Activated T-helper 17 cell treated with anti-CD3 and anti-CD28 coated beads, Interleukin-2, amount 50 U/mL, for 72 hours (primary cell): ENCODE results near the gene PNKP. TPM values are rescaled to one million over a fixed set of nuclear protein-coding genes. Genes with fewer than 3 reads are reported as not detected.

Experiments used
- ATAC-seq: fragments of 150-1000 bp; cut with Tn5 transposase; replicated peaks from 2 replicates; pipeline ENCODE4 v1.10.0; 2021; ENCODE audit warnings: mild to moderate bottlenecking, moderate library complexity
- H3K27ac Mint-ChIP-seq: one replicate; pipeline ENCODE4 v1.8.0; 2022; ENCODE audit warnings: mixed read lengths
- H3K27me3 Mint-ChIP-seq: one replicate; pipeline ENCODE4 v1.8.0; 2022; ENCODE audit warnings: mixed read lengths
- H3K36me3 Mint-ChIP-seq: one replicate; pipeline ENCODE4 v1.8.0; 2022; ENCODE audit warnings: low read depth, mild to moderate bottlenecking, mixed read lengths
- H3K4me1 Mint-ChIP-seq: one replicate; pipeline ENCODE4 v1.8.0; 2022; ENCODE audit warnings: mixed read lengths
- H3K4me3 Mint-ChIP-seq: one replicate; pipeline ENCODE4 v1.8.0; 2022; ENCODE audit warnings: mild to moderate bottlenecking, mixed read lengths
- H3K9me3 Mint-ChIP-seq: one replicate; pipeline ENCODE4 v1.8.0; 2022; ENCODE audit warnings: mixed read lengths
- total RNA-seq, 2 donors: library from RNA; stranded (reverse); gene quantifications; one replicate each; pipeline ENCODE4 v1.2.3, GENCODE V29; 2022

The PNKP gene
- total RNA-seq, 2 donors from 2014 or later, result 100 to 111 TPM

- Mint-ChIP-seq H3K9me3 (no peaks in the 10 kb centered on the region), H3K4me1 (peaks cover 28% of the 10 kb centered on the region), H3K27ac (peak overlapping the region; percentile 87), H3K36me3 (peaks cover 42% of the 10 kb centered on the region), H3K4me3 (peak overlapping the region; percentile 87), H3K27me3 (no peaks in the 10 kb centered on the region)
- ATAC-seq, result no peak
Observed at GRCh38 chr19:49852631-49853126, 14.7 kb downstream of the PNKP start.

- Mint-ChIP-seq H3K4me1 (peaks cover 28% of the 10 kb centered on the region), H3K27ac (peak overlapping the region; percentile 87), H3K36me3 (peaks cover 35% of the 10 kb centered on the region), H3K27me3 (no peaks in the 10 kb centered on the region), H3K9me3 (no peaks in the 10 kb centered on the region), H3K4me3 (peak overlapping the region; percentile 87)
- ATAC-seq, result no peak
Observed at GRCh38 chr19:49851456-49852259, 15.7 kb downstream of the PNKP start.

- no peaks in the 10 kb centered on the region for H3K27me3 Mint-ChIP-seq
- peak within 1 kb of the TSS; percentile 88 for H3K27ac Mint-ChIP-seq
- ATAC-seq, result peak; percentile 92
- peaks cover 28% of the 10 kb centered on the region for H3K4me1 Mint-ChIP-seq
- peak within 1 kb of the TSS; percentile 87 for H3K4me3 Mint-ChIP-seq
- no peaks in the 10 kb centered on the region for H3K9me3 Mint-ChIP-seq
- H3K36me3 Mint-ChIP-seq, result peaks cover 26% of the 10 kb centered on the region
Observed at GRCh38 chr19:49850487-49851342, 16.7 kb downstream of the PNKP start, which contains the start of gene PTOV1. PTOV1 (plus strand) TSS chr19:49851159.

GRCh38 chr19:49850221-49850486, 17.2 kb downstream of the PNKP start:
- Mint-ChIP-seq H3K4me1 (peaks cover 28% of the 10 kb centered on the region), H3K4me3 (peak overlapping the region; percentile 83), H3K36me3 (peaks cover 21% of the 10 kb centered on the region), H3K9me3 (no peaks in the 10 kb centered on the region), H3K27ac (peak overlapping the region; percentile 88), H3K27me3 (no peaks in the 10 kb centered on the region)
- no peak for ATAC-seq

GRCh38 chr19:49849433-49850220, 17.7 kb downstream of the PNKP start:
- H3K36me3 Mint-ChIP-seq, result peaks cover 19% of the 10 kb centered on the region
- H3K9me3 Mint-ChIP-seq, result no peaks in the 10 kb centered on the region
- peaks cover 28% of the 10 kb centered on the region for H3K4me1 Mint-ChIP-seq
- peak overlapping the region; percentile 88 for H3K27ac Mint-ChIP-seq
- ATAC-seq, result no peak
- H3K27me3 Mint-ChIP-seq, result no peaks in the 10 kb centered on the region
- peak overlapping the region; percentile 83 for H3K4me3 Mint-ChIP-seq

- Mint-ChIP-seq H3K4me1 (peaks cover 28% of the 10 kb centered on the region), H3K27me3 (no peaks in the 10 kb centered on the region), H3K4me3 (peak overlapping the region; percentile 83), H3K9me3 (no peaks in the 10 kb centered on the region), H3K36me3 (peaks cover 19% of the 10 kb centered on the region), H3K27ac (peak overlapping the region; percentile 32)
- peak; percentile 10 for ATAC-seq
Observed at GRCh38 chr19:49848938-49849337, 18.4 kb downstream of the PNKP start.

GRCh38 chr19:49847731-49848696, 19.4 kb downstream of the PNKP start:
- H3K27me3 Mint-ChIP-seq, result no peaks in the 10 kb centered on the region
- H3K27ac Mint-ChIP-seq, result no peak overlapping the region
- H3K4me1 Mint-ChIP-seq, result peaks cover 28% of the 10 kb centered on the region
- no peaks in the 10 kb centered on the region for H3K9me3 Mint-ChIP-seq
- peaks cover 19% of the 10 kb centered on the region for H3K36me3 Mint-ChIP-seq
- peak overlapping the region; percentile 83 for H3K4me3 Mint-ChIP-seq
- ATAC-seq, result peak; percentile 20

GRCh38 chr19:49846408-49846807, 21.0 kb downstream of the PNKP start:
- H3K4me3 Mint-ChIP-seq, result no peak overlapping the region
- ATAC-seq, result no peak
- peaks cover 8% of the 10 kb centered on the region for H3K36me3 Mint-ChIP-seq
- peaks cover 18% of the 10 kb centered on the region for H3K4me1 Mint-ChIP-seq
- no peak overlapping the region for H3K27ac Mint-ChIP-seq
- no peaks in the 10 kb centered on the region for H3K9me3 Mint-ChIP-seq
- no peaks in the 10 kb centered on the region for H3K27me3 Mint-ChIP-seq

GRCh38 chr19:49845414-49845813, 22.0 kb downstream of the PNKP start:
- no peak overlapping the region for H3K4me3 Mint-ChIP-seq
- no peak for ATAC-seq

GRCh38 chr19:49844138-49845095, 23.0 kb downstream of the PNKP start:
- ATAC-seq, result no peak

More at GRCh38 chr19:49845414-49845813, 22.0 kb downstream of the PNKP start:
- Mint-ChIP-seq H3K36me3 (peaks cover 7% of the 10 kb centered on the region), H3K9me3 (no peaks in the 10 kb centered on the region), H3K27me3 (no peaks in the 10 kb centered on the region), H3K4me1 (peaks cover 18% of the 10 kb centered on the region), H3K27ac (no peak overlapping the region)

GRCh38 chr19:49843265-49843664, 24.1 kb downstream of the PNKP start:
- Mint-ChIP-seq H3K4me3 (no peak overlapping the region), H3K9me3 (no peaks in the 10 kb centered on the region), H3K27ac (no peak overlapping the region), H3K27me3 (no peaks in the 10 kb centered on the region), H3K36me3 (peaks cover 24% of the 10 kb centered on the region), H3K4me1 (peaks cover 6% of the 10 kb centered on the region)
- no peak for ATAC-seq

More at GRCh38 chr19:49844138-49845095, 23.0 kb downstream of the PNKP start:
- H3K4me1 Mint-ChIP-seq, result peaks cover 12% of the 10 kb centered on the region
- no peaks in the 10 kb centered on the region for H3K9me3 Mint-ChIP-seq
- H3K27me3 Mint-ChIP-seq, result no peaks in the 10 kb centered on the region
- no peak overlapping the region for H3K4me3 Mint-ChIP-seq
- H3K36me3 Mint-ChIP-seq, result peaks cover 12% of the 10 kb centered on the region
- no peak overlapping the region for H3K27ac Mint-ChIP-seq

- Mint-ChIP-seq H3K36me3 (peaks cover 36% of the 10 kb centered on the region), H3K27ac (peak overlapping the region; percentile 39), H3K27me3 (no peaks in the 10 kb centered on the region), H3K9me3 (no peaks in the 10 kb centered on the region), H3K4me1 (peaks cover 5% of the 10 kb centered on the region), H3K4me3 (no peak overlapping the region)
- no peak for ATAC-seq
Observed at GRCh38 chr19:49840736-49841249, 26.6 kb downstream of the PNKP start.
